ENCODE results near the gene ARHGAP15.

GRCh38 chr2:143210446-143210819, 81.2 kb downstream of the ARHGAP15 start:
- TF ChIP-seq, protein P1, sequence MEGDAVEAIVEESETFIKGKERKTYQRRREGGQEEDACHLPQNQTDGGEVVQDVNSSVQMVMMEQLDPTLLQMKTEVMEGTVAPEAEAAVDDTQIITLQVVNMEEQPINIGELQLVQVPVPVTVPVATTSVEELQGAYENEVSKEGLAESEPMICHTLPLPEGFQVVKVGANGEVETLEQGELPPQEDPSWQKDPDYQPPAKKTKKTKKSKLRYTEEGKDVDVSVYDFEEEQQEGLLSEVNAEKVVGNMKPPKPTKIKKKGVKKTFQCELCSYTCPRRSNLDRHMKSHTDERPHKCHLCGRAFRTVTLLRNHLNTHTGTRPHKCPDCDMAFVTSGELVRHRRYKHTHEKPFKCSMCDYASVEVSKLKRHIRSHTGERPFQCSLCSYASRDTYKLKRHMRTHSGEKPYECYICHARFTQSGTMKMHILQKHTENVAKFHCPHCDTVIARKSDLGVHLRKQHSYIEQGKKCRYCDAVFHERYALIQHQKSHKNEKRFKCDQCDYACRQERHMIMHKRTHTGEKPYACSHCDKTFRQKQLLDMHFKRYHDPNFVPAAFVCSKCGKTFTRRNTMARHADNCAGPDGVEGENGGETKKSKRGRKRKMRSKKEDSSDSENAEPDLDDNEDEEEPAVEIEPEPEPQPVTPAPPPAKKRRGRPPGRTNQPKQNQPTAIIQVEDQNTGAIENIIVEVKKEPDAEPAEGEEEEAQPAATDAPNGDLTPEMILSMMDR (IDR thresholded peaks at IDR 0.05; ENCODE audit: insufficient read depth, low read length), result no peak
- TF ChIP-seq, protein P2, sequence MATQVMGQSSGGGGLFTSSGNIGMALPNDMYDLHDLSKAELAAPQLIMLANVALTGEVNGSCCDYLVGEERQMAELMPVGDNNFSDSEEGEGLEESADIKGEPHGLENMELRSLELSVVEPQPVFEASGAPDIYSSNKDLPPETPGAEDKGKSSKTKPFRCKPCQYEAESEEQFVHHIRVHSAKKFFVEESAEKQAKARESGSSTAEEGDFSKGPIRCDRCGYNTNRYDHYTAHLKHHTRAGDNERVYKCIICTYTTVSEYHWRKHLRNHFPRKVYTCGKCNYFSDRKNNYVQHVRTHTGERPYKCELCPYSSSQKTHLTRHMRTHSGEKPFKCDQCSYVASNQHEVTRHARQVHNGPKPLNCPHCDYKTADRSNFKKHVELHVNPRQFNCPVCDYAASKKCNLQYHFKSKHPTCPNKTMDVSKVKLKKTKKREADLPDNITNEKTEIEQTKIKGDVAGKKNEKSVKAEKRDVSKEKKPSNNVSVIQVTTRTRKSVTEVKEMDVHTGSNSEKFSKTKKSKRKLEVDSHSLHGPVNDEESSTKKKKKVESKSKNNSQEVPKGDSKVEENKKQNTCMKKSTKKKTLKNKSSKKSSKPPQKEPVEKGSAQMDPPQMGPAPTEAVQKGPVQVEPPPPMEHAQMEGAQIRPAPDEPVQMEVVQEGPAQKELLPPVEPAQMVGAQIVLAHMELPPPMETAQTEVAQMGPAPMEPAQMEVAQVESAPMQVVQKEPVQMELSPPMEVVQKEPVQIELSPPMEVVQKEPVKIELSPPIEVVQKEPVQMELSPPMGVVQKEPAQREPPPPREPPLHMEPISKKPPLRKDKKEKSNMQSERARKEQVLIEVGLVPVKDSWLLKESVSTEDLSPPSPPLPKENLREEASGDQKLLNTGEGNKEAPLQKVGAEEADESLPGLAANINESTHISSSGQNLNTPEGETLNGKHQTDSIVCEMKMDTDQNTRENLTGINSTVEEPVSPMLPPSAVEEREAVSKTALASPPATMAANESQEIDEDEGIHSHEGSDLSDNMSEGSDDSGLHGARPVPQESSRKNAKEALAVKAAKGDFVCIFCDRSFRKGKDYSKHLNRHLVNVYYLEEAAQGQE (IDR thresholded peaks at IDR 0.05; ENCODE audit: insufficient replicate concordance, low read depth), result no peak
- no peak for TF ChIP-seq POLR2AphosphoS5 (IDR thresholded peaks at IDR 0.05; ENCODE audit: low read depth)
- TF ChIP-seq SPI1 (IDR thresholded peaks at IDR 0.05; ENCODE audit: borderline replicate concordance, low read depth), result no peak

All from HL-60 (cell line).